Activated T-helper 2 cell treated with anti-CD3 and anti-CD28 coated beads, Interferon-gamma antibody, Interleukin-2, Interleukin-4, amounts not matched to agents 10 μg/mL and 5 μg/mL and 100 μg/mL, durations not matched to agents 14 hours and 24 hours and 36 hours (primary cell): ENCODE measurements around the gene ELAVL2. TPM values are rescaled to one million over a fixed set of nuclear protein-coding genes. Genes with fewer than 3 reads are reported as not detected.

Experiments
- DNase-seq: peaks from one replicate; pipeline ENCODE4 v3.0.0; 2021; ENCODE audit warnings: low spot score
- H3K27ac Mint-ChIP-seq: one replicate; pipeline ENCODE4 v1.8.0; 2021; ENCODE audit warnings: mixed read lengths
- H3K27me3 Mint-ChIP-seq: one replicate; pipeline ENCODE4 v1.8.0; 2021; ENCODE audit warnings: low read depth, mixed read lengths
- H3K36me3 Mint-ChIP-seq: one replicate; pipeline ENCODE4 v1.8.0; 2021; ENCODE audit warnings: low read depth, mixed read lengths
- H3K4me1 Mint-ChIP-seq: one replicate; pipeline ENCODE4 v1.8.0; 2021; ENCODE audit warnings: low read depth, mixed read lengths
- H3K4me3 Mint-ChIP-seq: one replicate; pipeline ENCODE4 v1.8.0; 2021; ENCODE audit warnings: low read depth, mild to moderate bottlenecking, moderate library complexity, mixed read lengths
- H3K9me3 Mint-ChIP-seq: one replicate; pipeline ENCODE4 v1.8.0; 2021; ENCODE audit warnings: mixed read lengths
- intact Hi-C: fragments of 100-400 bp; cut with micrococcal nuclease; formaldehyde crosslinking; loops from one replicate; pipeline ENCODE4 v1.15.1; 2023
- total RNA-seq: library from RNA; stranded (reverse); gene quantifications from 2 replicates; pipeline ENCODE4 v1.2.3, GENCODE V29; 2022

ELAVL2 gene
- total RNA-seq, 1 donor from 2014 or later = not detected

GRCh38 chr9:23829580-23830475 lies 3.8 kb upstream of the ELAVL2 start:
- Mint-ChIP-seq H3K4me3 (no peak overlapping the region), H3K27ac (no peak overlapping the region), H3K36me3 (no peaks in the 10 kb centered on the region), H3K27me3 (peaks cover 5% of the 10 kb centered on the region), H3K9me3 (no peaks in the 10 kb centered on the region), H3K4me1 (no peaks in the 10 kb centered on the region)
- intact Hi-C loops = no loop called here
- no peak for DNase-seq

- intact Hi-C loops = loop anchor here (2.0 kb wide), 1 partner anchor 25 kb away; no protein-coding TSS in a partner anchor
- H3K27me3 Mint-ChIP-seq = peaks cover 15% of the 10 kb centered on the region
- H3K27ac Mint-ChIP-seq = no peak overlapping the region
- no peaks in the 10 kb centered on the region for H3K9me3 Mint-ChIP-seq
- no peaks in the 10 kb centered on the region for H3K4me1 Mint-ChIP-seq
- no peak for DNase-seq
- no peak overlapping the region for H3K4me3 Mint-ChIP-seq
- no peaks in the 10 kb centered on the region for H3K36me3 Mint-ChIP-seq
Observed at GRCh38 chr9:23825700-23826099, 340 bp downstream of the ELAVL2 start.

- Mint-ChIP-seq H3K27ac (no peak overlapping the region), H3K4me1 (no peaks in the 10 kb centered on the region), H3K4me3 (no peak overlapping the region), H3K36me3 (no peaks in the 10 kb centered on the region), H3K27me3 (peaks cover 12% of the 10 kb centered on the region), H3K9me3 (no peaks in the 10 kb centered on the region)
- no peak for DNase-seq
- intact Hi-C loops = loop anchor here (2.0 to 5.0 kb wide), 2 partner anchors 26 to 1848 kb away; no protein-coding TSS in a partner anchor
Observed at GRCh38 chr9:23824830-23825591, 1.0 kb downstream of the ELAVL2 start.

- Mint-ChIP-seq H3K27me3 (peaks cover 14% of the 10 kb centered on the region), H3K36me3 (no peaks in the 10 kb centered on the region), H3K4me3 (no peak overlapping the region), H3K9me3 (no peaks in the 10 kb centered on the region), H3K27ac (no peak overlapping the region), H3K4me1 (no peaks in the 10 kb centered on the region)
- no peak for DNase-seq
- intact Hi-C loops = loop anchor here (2.0 to 5.0 kb wide), 2 partner anchors 27 to 1847 kb away; no protein-coding TSS in a partner anchor
Observed at GRCh38 chr9:23823986-23824829, 1.8 kb downstream of the ELAVL2 start.

GRCh38 chr9:23823269-23823668 lies 2.8 kb downstream of the ELAVL2 start:
- H3K36me3 Mint-ChIP-seq = no peaks in the 10 kb centered on the region
- H3K27ac Mint-ChIP-seq = no peak overlapping the region
- H3K27me3 Mint-ChIP-seq = peaks cover 14% of the 10 kb centered on the region
- H3K4me3 Mint-ChIP-seq = no peak overlapping the region
- DNase-seq = no peak
- intact Hi-C loops = loop anchor here (5.0 kb wide), 1 partner anchor 1846 kb away; no protein-coding TSS in a partner anchor
- H3K4me1 Mint-ChIP-seq = no peaks in the 10 kb centered on the region
- no peaks in the 10 kb centered on the region for H3K9me3 Mint-ChIP-seq

GRCh38 chr9:23822261-23823169 lies 3.5 kb downstream of the ELAVL2 start:
- Mint-ChIP-seq H3K27ac (no peak overlapping the region), H3K4me3 (no peak overlapping the region), H3K9me3 (no peaks in the 10 kb centered on the region), H3K27me3 (peaks cover 14% of the 10 kb centered on the region), H3K36me3 (no peaks in the 10 kb centered on the region), H3K4me1 (no peaks in the 10 kb centered on the region)
- DNase-seq = no peak
- intact Hi-C loops = loop anchor here (5.0 kb wide), 1 partner anchor 1845 kb away; no protein-coding TSS in a partner anchor

GRCh38 chr9:23821375-23822181 lies 4.5 kb downstream of the ELAVL2 start:
- Mint-ChIP-seq H3K9me3 (no peaks in the 10 kb centered on the region), H3K27ac (no peak overlapping the region), H3K4me3 (no peak overlapping the region), H3K36me3 (no peaks in the 10 kb centered on the region), H3K27me3 (peaks cover 14% of the 10 kb centered on the region), H3K4me1 (no peaks in the 10 kb centered on the region)
- DNase-seq = no peak
- intact Hi-C loops = loop anchor here (5.0 kb wide), 1 partner anchor 1844 kb away; no protein-coding TSS in a partner anchor

- intact Hi-C loops = loop anchor here (5.0 kb wide), 1 partner anchor 1843 kb away; no protein-coding TSS in a partner anchor
- Mint-ChIP-seq H3K4me1 (no peaks in the 10 kb centered on the region), H3K9me3 (no peaks in the 10 kb centered on the region), H3K4me3 (no peak overlapping the region), H3K27me3 (peaks cover 14% of the 10 kb centered on the region), H3K36me3 (no peaks in the 10 kb centered on the region), H3K27ac (no peak overlapping the region)
- DNase-seq = no peak
Observed at GRCh38 chr9:23820451-23821374, 5.3 kb downstream of the ELAVL2 start.

GRCh38 chr9:23819403-23819802 lies 6.6 kb downstream of the ELAVL2 start:
- intact Hi-C loops = no loop called here
- no peak overlapping the region for H3K4me3 Mint-ChIP-seq
- H3K27me3 Mint-ChIP-seq = peaks cover 14% of the 10 kb centered on the region
- H3K4me1 Mint-ChIP-seq = no peaks in the 10 kb centered on the region
- no peaks in the 10 kb centered on the region for H3K36me3 Mint-ChIP-seq
- DNase-seq = no peak
- H3K9me3 Mint-ChIP-seq = no peaks in the 10 kb centered on the region
- no peak overlapping the region for H3K27ac Mint-ChIP-seq

- no peak for DNase-seq
Observed at GRCh38 chr9:23814243-23814642, 11.8 kb downstream of the ELAVL2 start.

More at GRCh38 chr9:23814243-23814642, 11.8 kb downstream of the ELAVL2 start:
- Mint-ChIP-seq H3K9me3 (no peaks in the 10 kb centered on the region), H3K4me1 (no peaks in the 10 kb centered on the region), H3K27ac (no peak overlapping the region), H3K27me3 (peaks cover under 1% of the 10 kb centered on the region), H3K36me3 (no peaks in the 10 kb centered on the region), H3K4me3 (no peak overlapping the region)
- intact Hi-C loops = no loop called here
